Smooth muscle cell (in vitro differentiated cells): Measurements from ENCODE around the gene CC2D1A. TPM values are rescaled to one million over a fixed set of nuclear protein-coding genes. Genes with fewer than 3 reads are reported as not detected.

Source experiments
- DNase-seq: peaks from one replicate; lab custom pipeline; 2025; ENCODE audit not compliant: unreplicated experiment; lab: John Stamatoyannopoulos, UW
- H2AFZ ChIP-seq: fragments of 200-600 bp; sonication (generic); 2 replicates; pipeline ENCODE4 v1.6.0; 2016; ENCODE audit warnings: antibody characterized with exemption, low read depth, mild to moderate bottlenecking
- H3F3A ChIP-seq: fragments of 200-600 bp; sonication (generic); 2 replicates; pipeline ENCODE4 v1.6.0; 2017; ENCODE audit warnings: antibody characterized with exemption, low read depth
- H3K27ac ChIP-seq: fragments of 200-600 bp; sonication (generic); 2 replicates; pipeline ENCODE4 v1.5.1; 2016; ENCODE audit warnings: low read depth, mild to moderate bottlenecking
- H3K27me3 ChIP-seq: fragments of 200-600 bp; sonication (generic); 2 replicates; pipeline ENCODE4 v1.6.1; 2016; ENCODE audit warnings: low read depth, mild to moderate bottlenecking
- H3K36me3 ChIP-seq: fragments of 200-600 bp; sonication (generic); 2 replicates; pipeline ENCODE4 v1.5.1; 2016; ENCODE audit warnings: low read depth
- H3K4me1 ChIP-seq: fragments of 200-600 bp; sonication (generic); 2 replicates; pipeline ENCODE4 v1.5.1; 2016; ENCODE audit warnings: low read depth
- H3K4me2 ChIP-seq: fragments of 200-600 bp; sonication (generic); 2 replicates; pipeline ENCODE4 v1.6.0; 2016; ENCODE audit warnings: mild to moderate bottlenecking
- H3K4me3 ChIP-seq: fragments of 200-600 bp; sonication (generic); 2 replicates; pipeline ENCODE4 v1.5.1; 2016; ENCODE audit warnings: mild to moderate bottlenecking
- H3K79me2 ChIP-seq: fragments of 200-600 bp; sonication (generic); 2 replicates; pipeline ENCODE4 v1.6.0; 2016; ENCODE audit warnings: low read depth, mild to moderate bottlenecking
- H3K9ac ChIP-seq: fragments of 200-600 bp; sonication (generic); 2 replicates; pipeline ENCODE4 v1.6.0; 2016; ENCODE audit warnings: low read depth
- H3K9me3 ChIP-seq: fragments of 200-600 bp; sonication (generic); replicated peaks from 2 replicates; pipeline ENCODE4 v1.5.1; 2016; ENCODE audit warnings: low read depth
- H4K20me1 ChIP-seq: fragments of 200-600 bp; sonication (generic); 2 replicates; pipeline ENCODE4 v1.6.0; 2016; ENCODE audit warnings: low read depth
- CTCF ChIP-seq: fragments of 200-600 bp; sonication (generic); IDR thresholded peaks from 2 replicates; pipeline ENCODE4 v1.5.1; 2017; ENCODE audit warnings: borderline replicate concordance, mild to moderate bottlenecking, antibody characterized with exemption; ENCODE audit not compliant: insufficient read depth, poor library complexity, severe bottlenecking
- WGBS: methylation state at CpG from one replicate; pipeline ENCODE4 v1.1.7; 2016; ENCODE audit warnings: low lambda C conversion rate; 5-methylcytosine and 5-hydroxymethylcytosine counted together
- polyA plus RNA-seq: library from polyadenylated mRNA; unstranded; fragments of >200 nt; fragmentation: Nextera tagmentation; extraction: Ambion mirVana; gene quantifications from 2 replicates; pipeline ENCODE4 v1.2.1, GENCODE V29; 2016
- total RNA-seq: library from RNA; depleted of rRNA; stranded (reverse); fragments of >200 nt; gene quantifications from 2 replicates; pipeline ENCODE4 v1.2.3, GENCODE V29; 2014

The CC2D1A gene
- total and polyA plus RNA-seq, 2 experiments from 2014 or later, result 8.0 to 26.3 TPM

- Histone ChIP-seq H3F3A (peaks cover 2% of the 10 kb centered on the region), H3K9ac (no peak overlapping the region), H3K4me3 (peak overlapping the region; percentile 81), H3K4me1 (peaks cover 9% of the 10 kb centered on the region), H3K4me2 (peak overlapping the region; percentile 98), H2AFZ (no peak overlapping the region), H3K27me3 (no peaks in the 10 kb centered on the region), H3K36me3 (no peaks in the 10 kb centered on the region), H3K79me2 (no peaks in the 10 kb centered on the region), H3K9me3 (no peaks in the 10 kb centered on the region), H4K20me1 (no peaks in the 10 kb centered on the region), H3K27ac (no peak overlapping the region)
- no peak for DNase-seq
- TF ChIP-seq CTCF, result no peak
- 79% methylated on average over 14 of the region's 15 CpGs for WGBS
Measured at GRCh38 chr19:13866463-13867046, 39.4 kb upstream of the CC2D1A start.

- Histone ChIP-seq H3K36me3 (no peaks in the 10 kb centered on the region), H3K79me2 (no peaks in the 10 kb centered on the region), H4K20me1 (no peaks in the 10 kb centered on the region), H2AFZ (no peak overlapping the region), H3F3A (peaks cover 6% of the 10 kb centered on the region), H3K9ac (no peak overlapping the region), H3K4me3 (no peak overlapping the region), H3K4me1 (peaks cover 6% of the 10 kb centered on the region), H3K27me3 (no peaks in the 10 kb centered on the region), H3K9me3 (no peaks in the 10 kb centered on the region), H3K4me2 (no peak overlapping the region), H3K27ac (no peak overlapping the region)
- WGBS, result 63% methylated on average over 4 of the region's 4 CpGs
- no peak for DNase-seq
- no peak for TF ChIP-seq CTCF
Measured at GRCh38 chr19:13868663-13869062, 37.3 kb upstream of the CC2D1A start.

GRCh38 chr19:13869281-13869680 is 36.7 kb upstream of the CC2D1A start:
- no peaks in the 10 kb centered on the region for H3K27me3 ChIP-seq
- H3K9me3 ChIP-seq, result no peaks in the 10 kb centered on the region
- H3K4me3 ChIP-seq, result no peak overlapping the region
- H4K20me1 ChIP-seq, result no peaks in the 10 kb centered on the region
- no peak overlapping the region for H2AFZ ChIP-seq
- no peak overlapping the region for H3K4me2 ChIP-seq
- TF ChIP-seq CTCF, result no peak
- no peak for DNase-seq
- no peak overlapping the region for H3K9ac ChIP-seq
- H3K27ac ChIP-seq, result no peak overlapping the region
- no peaks in the 10 kb centered on the region for H3K36me3 ChIP-seq
- 86% methylated on average over 12 of the region's 13 CpGs for WGBS
- H3F3A ChIP-seq, result peaks cover 6% of the 10 kb centered on the region
- peaks cover 6% of the 10 kb centered on the region for H3K4me1 ChIP-seq
- no peaks in the 10 kb centered on the region for H3K79me2 ChIP-seq

- DNase-seq, result no peak
- no peak overlapping the region for H2AFZ ChIP-seq
- no peak overlapping the region for H3K4me2 ChIP-seq
- peaks cover 6% of the 10 kb centered on the region for H3F3A ChIP-seq
- no peak overlapping the region for H3K27ac ChIP-seq
- H3K4me1 ChIP-seq, result peaks cover 5% of the 10 kb centered on the region
- no peak for TF ChIP-seq CTCF
- H3K79me2 ChIP-seq, result no peaks in the 10 kb centered on the region
- no peaks in the 10 kb centered on the region for H4K20me1 ChIP-seq
- H3K4me3 ChIP-seq, result no peak overlapping the region
- H3K27me3 ChIP-seq, result no peaks in the 10 kb centered on the region
- no peaks in the 10 kb centered on the region for H3K36me3 ChIP-seq
- no peak overlapping the region for H3K9ac ChIP-seq
- no peaks in the 10 kb centered on the region for H3K9me3 ChIP-seq
- 79% methylated on average over 4 of the region's 4 CpGs for whole genome bisulfite sequencing
Measured at GRCh38 chr19:13870873-13871272, 35.1 kb upstream of the CC2D1A start.
